SK-N-MC (cell line): ENCODE measurements around the gene CFAP45.

Source experiments
- EZH2 ChIP-seq: fragments of 200-600 bp; sonication (generic); IDR thresholded peaks from one replicate; pipeline ENCODE4 v1.6.1; 2017; ENCODE audit warnings: antibody characterized with exemption
- FOXP2 ChIP-seq: optimal IDR thresholded peaks from 2 replicates; pipeline ENCODE3; 2011; ENCODE audit warnings: mild to moderate bottlenecking, moderate library complexity; ENCODE audit not compliant: insufficient read depth; ENCODE audit errors: extremely low read length, control extremely low read depth
- POLR2AphosphoS5 ChIP-seq: IDR thresholded peaks from 2 replicates; pipeline ENCODE4 v1.6.1; 2012; ENCODE audit warnings: mild to moderate bottlenecking, low read depth, low read length, borderline replicate concordance

DNA sequence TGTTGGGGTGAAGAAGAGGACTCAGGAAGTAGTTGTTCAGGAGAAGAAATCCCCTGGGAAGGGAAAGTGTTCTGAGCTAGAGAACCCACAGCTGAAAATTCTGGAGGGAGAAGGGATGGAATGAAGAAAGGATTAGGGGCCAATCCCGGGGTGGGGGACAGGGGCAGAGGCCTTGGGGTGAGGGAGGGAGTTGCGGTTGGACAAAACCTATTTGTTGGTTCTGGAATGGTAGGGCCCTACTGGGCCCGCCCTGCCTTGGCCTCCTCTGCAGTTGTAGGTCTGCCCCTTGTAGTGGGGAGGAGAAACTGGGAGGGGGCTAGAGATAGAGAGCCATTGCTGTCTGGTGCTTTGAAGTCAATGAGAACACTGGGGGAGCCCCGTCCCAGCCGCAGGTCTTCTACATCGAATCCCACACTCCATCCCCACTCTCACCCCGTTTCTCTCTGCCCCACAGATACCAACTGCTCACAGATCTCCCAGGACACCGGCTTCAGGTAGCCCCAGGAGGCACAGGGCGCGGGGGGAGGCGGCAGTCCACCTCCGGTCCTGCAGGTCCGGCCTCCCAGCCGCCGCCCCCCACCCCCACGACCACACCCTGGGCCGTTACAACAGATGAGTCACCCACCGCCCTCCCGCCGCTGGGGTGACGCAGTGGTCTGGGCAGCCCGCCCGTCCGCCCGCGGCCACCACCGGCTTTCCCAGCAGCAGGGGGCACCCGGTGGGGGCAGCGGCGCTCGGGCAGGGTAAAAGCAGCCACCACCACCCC, 24.2 kb upstream of the CFAP45 start:
- TF ChIP-seq EZH2 = no peak
- TF ChIP-seq POLR2AphosphoS5 = no peak
- TF ChIP-seq FOXP2 = no peak
